Breast epithelium (tissue), 3 donors: Measurements from ENCODE around the gene MAP2K3.
"Not testable (repeated sequence)": the region's sequence is repeated elsewhere in the genome, so short reads cannot be mapped to it uniquely, and the experiment has no call there.

Experiments used
- CTCF ChIP-seq, 3 donors: fragments of 450-650 bp; IDR thresholded peaks; one replicate each; pipeline ENCODE4 v1.5.1; 2016 to 2017; ENCODE audit warnings: antibody characterized with exemption in 3 of 3, mild to moderate bottlenecking in 3 of 3, moderate library complexity in 3 of 3
- POLR2A ChIP-seq: fragments of 450-650 bp; IDR thresholded peaks from one replicate; pipeline ENCODE4 v1.6.1; 2016; ENCODE audit warnings: antibody characterized with exemption, mild to moderate bottlenecking, moderate library complexity

GRCh38 chr17:21343061-21343949 is 58.8 kb downstream of the MAP2K3 start:
- TF ChIP-seq CTCF (IDR thresholded peaks at IDR 0.05); POLR2A: not testable (repeated sequence)
